ENCODE measurements around the gene DNM3.

DNA sequence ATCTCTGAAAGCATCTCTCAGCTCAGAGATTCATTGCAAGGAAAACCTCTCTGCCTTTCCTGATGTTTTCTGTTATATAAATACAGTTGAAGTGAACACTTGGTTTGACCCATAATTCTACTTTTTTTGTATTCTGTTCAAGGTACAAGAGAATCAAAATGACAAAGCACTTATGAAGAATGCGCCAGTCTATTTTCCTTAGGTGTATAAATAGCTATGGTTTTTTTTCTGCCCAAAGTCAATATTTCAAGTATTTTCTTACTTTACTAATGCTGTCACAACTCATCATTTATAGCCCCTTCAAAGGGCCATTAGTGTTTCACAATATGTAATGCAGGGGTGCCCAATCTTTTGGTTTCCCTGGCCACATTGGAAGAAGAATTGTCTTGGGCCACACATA, 436.7 kb downstream of the DNM3 start:
- no peak for TF ChIP-seq POLR2A (IDR thresholded peaks at IDR 0.05; ENCODE audit: extremely low read depth, insufficient read length)
- TF ChIP-seq, protein P1, sequence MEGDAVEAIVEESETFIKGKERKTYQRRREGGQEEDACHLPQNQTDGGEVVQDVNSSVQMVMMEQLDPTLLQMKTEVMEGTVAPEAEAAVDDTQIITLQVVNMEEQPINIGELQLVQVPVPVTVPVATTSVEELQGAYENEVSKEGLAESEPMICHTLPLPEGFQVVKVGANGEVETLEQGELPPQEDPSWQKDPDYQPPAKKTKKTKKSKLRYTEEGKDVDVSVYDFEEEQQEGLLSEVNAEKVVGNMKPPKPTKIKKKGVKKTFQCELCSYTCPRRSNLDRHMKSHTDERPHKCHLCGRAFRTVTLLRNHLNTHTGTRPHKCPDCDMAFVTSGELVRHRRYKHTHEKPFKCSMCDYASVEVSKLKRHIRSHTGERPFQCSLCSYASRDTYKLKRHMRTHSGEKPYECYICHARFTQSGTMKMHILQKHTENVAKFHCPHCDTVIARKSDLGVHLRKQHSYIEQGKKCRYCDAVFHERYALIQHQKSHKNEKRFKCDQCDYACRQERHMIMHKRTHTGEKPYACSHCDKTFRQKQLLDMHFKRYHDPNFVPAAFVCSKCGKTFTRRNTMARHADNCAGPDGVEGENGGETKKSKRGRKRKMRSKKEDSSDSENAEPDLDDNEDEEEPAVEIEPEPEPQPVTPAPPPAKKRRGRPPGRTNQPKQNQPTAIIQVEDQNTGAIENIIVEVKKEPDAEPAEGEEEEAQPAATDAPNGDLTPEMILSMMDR (IDR thresholded peaks at IDR 0.05; ENCODE audit: low read depth, low read length), result no peak
